Measurements from ENCODE around the gene TTC21A.

The TTC21A gene

DNA sequence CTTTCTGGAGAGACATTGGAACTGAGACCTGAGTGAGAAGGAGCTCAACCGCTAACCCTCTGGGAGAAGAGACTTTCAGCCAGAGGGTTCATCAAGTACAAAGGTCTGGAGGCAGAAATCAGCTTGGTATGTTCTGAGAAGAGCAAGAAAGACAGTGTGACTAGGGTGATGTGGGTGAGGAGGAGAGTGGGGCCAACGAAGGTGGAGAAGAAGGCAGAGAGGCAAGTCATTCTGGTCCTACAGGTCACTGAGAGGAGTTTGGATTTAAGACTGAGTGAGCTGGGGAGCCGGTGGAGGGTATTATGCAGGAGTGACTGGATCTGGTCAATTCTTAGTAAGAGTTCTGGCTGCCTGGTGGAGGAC is 72.7 kb downstream of the TTC21A start:
- Histone ChIP-seq H3K4me2 (peak overlapping the region; percentile 89 to 100 (median 97)), H3K4me1 (peaks cover 45 to 71% (median 62%) of the 10 kb centered on the region in 10 experiments), H3K9ac (peak overlapping the region; percentile 39 to 67 (median 53); a peak in 20 of 22 replicates), H3K36me3 (no peaks in the 10 kb centered on the region), H3K27me3 (no peaks in the 10 kb centered on the region), H3K9me3 (replicated peaks in 1 of 11) (no peaks in the 10 kb centered on the region), H4K20me1 (no peaks in the 10 kb centered on the region; a peak in 2 of 22 replicates), H3K27ac (peak overlapping the region in 3 of 11 experiments; percentile 5 to 62 (median 23); a peak in 4 of 22 replicates), H3K4me3 (peak overlapping the region; percentile 40 to 68 (median 58))
- no peak for TF ChIP-seq Cebpa-rat (IDR thresholded peaks at IDR 0.05)

- Histone ChIP-seq H3K4me1 (peaks cover 43 to 71% (median 61%) of the 10 kb centered on the region in 10 experiments), H3K4me2 (peak overlapping the region; percentile 89 to 100 (median 97)), H4K20me1 (no peaks in the 10 kb centered on the region; a peak in 2 of 22 replicates), H3K4me3 (peak overlapping the region; percentile 40 to 68 (median 58)), H3K9me3 (replicated peaks in 1 of 11) (no peaks in the 10 kb centered on the region), H3K27me3 (no peaks in the 10 kb centered on the region), H3K9ac (peak overlapping the region; percentile 39 to 67 (median 53); a peak in 20 of 22 replicates), H3K27ac (peak overlapping the region in 3 of 11 experiments; percentile 5 to 62 (median 23); a peak in 5 of 22 replicates), H3K36me3 (no peaks in the 10 kb centered on the region)
- TF ChIP-seq Cebpa-rat (IDR thresholded peaks at IDR 0.05) = no peak
Observed at GRCh38 chr3:39180546-39181346, 73.3 kb downstream of the TTC21A start.

DNA sequence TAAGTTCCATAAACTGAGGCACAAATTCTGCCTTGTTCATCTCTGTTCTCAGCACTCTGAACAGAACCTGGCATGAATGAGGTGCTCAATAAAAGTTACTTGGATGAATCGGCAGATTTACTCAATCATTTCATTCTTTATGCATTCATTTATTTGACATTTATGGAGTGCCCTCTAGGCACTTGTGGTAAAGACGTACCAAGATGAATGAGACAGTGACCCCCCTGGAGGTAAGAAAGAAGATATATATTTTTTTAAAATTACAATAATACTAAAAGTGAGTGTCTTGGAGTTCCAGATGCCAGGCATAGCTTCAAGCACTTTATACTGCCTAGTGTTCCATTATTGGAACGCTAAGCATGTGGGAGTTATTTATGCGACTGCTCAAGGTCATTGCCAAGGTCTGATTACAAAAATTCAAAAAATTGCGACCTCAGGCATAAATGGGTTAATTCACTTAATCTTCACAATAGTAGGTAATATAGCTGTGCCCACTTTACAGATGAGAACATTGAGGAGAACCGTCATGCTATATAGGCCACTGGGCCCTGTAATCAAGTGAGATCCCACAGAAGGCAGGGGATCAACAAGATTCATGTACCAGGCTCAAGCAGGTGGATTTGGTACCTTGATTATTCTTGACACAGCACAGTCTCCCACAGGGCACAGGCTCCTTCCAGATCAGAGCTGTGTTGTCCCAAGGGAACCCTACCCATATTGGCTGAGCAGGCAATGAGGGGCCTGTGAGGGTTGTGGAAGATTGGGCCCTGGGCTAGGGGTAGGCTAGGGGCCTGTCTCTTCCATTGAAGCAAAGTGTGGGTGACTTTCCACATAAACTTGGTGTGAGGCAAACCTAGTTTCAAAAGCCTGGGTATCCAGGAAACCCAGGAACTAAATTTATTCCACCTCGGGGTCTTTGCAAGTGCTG is 74.2 kb downstream of the TTC21A start:
- no peak for TF ChIP-seq Cebpa-rat (IDR thresholded peaks at IDR 0.05)
- H3K4me2 ChIP-seq = peak overlapping the region; percentile 89 to 100 (median 97)
- peak overlapping the region in 4 of 11 experiments; percentile 39 to 61 (median 48); a peak in 2 of 22 replicates for H3K9ac ChIP-seq
- no peaks in the 10 kb centered on the region for H3K27me3 ChIP-seq
- no peaks in the 10 kb centered on the region for H3K36me3 ChIP-seq
- no peaks in the 10 kb centered on the region; a peak in 2 of 22 replicates for H4K20me1 ChIP-seq
- H3K4me3 ChIP-seq = peak overlapping the region in 6 of 10 experiments; percentile 51 to 68 (median 58); a peak in 9 of 20 replicates
- H3K9me3 ChIP-seq (replicated peaks in 1 of 11) = no peaks in the 10 kb centered on the region
- peak overlapping the region in 1 of 11 experiments; percentile 62; a peak in 1 of 22 replicates for H3K27ac ChIP-seq
- peaks cover 34 to 71% (median 57%) of the 10 kb centered on the region in 10 experiments for H3K4me1 ChIP-seq

DNA sequence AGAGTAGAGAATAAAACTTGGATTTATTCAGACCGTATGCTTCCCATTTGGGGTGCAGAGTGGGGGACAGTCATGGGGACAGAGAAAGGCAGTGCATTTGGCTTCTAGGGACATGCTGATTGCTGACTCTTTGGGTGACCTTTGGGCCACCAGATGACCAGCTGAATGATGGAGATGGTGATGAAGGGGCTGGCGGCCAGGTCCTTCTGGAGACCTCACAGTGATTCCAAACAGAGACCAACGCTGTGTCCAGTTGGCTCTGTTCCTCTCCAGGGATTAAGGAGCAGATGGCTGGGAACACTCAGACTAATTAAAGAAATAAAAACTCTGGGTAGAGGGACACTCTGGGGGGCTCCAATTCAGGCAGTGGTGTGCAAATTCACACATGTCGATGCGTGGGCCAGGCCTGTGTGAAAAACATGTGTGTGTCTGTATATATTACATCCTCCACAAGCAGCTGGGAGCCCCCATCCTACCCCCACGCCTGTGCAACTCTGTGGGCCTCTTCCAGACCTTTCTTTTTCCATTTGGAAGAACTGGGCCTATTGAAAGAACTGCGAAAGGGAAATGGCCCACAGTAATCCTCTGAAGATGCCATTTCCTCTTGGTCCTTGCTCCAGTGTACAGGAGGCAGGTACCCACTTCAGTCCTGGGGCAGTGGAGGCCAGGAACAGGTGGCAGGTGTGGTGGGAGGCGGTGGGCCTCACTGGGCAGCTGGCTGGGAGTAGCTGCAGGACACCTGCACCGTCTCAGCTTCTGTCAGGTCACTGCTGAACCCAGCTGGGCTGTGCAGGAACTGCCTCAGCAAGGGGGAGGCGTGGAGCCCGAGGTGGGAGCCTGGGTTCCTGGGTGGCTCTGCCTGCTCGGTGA is 76.0 kb downstream of the TTC21A start:
- Histone ChIP-seq H3K9ac (no peak overlapping the region), H3K27ac (no peak overlapping the region; a peak in 1 of 22 replicates), H3K4me2 (peak overlapping the region in 9 of 11 experiments; percentile 3 to 63 (median 48); a peak in 14 of 22 replicates), H3K4me1 (peaks cover 21 to 68% (median 50%) of the 10 kb centered on the region in 10 experiments), H3K9me3 (replicated peaks in 1 of 11) (no peaks in the 10 kb centered on the region), H3K4me3 (no peak overlapping the region), H3K36me3 (no peaks in the 10 kb centered on the region), H3K27me3 (no peaks in the 10 kb centered on the region), H4K20me1 (no peaks in the 10 kb centered on the region; a peak in 2 of 22 replicates)
- TF ChIP-seq Cebpa-rat (IDR thresholded peaks at IDR 0.05) = no peak

GRCh38 chr3:39184081-39184967 is 76.8 kb downstream of the TTC21A start:
- no peak overlapping the region for H3K9ac ChIP-seq
- no peak overlapping the region for H3K4me3 ChIP-seq
- no peaks in the 10 kb centered on the region for H3K27me3 ChIP-seq
- H3K9me3 ChIP-seq (replicated peaks in 1 of 11) = no peaks in the 10 kb centered on the region
- no peak overlapping the region for H3K27ac ChIP-seq
- TF ChIP-seq Cebpa-rat (IDR thresholded peaks at IDR 0.05) = no peak
- H4K20me1 ChIP-seq = no peaks in the 10 kb centered on the region; a peak in 2 of 22 replicates
- H3K36me3 ChIP-seq = no peaks in the 10 kb centered on the region
- H3K4me2 ChIP-seq = peak overlapping the region in 9 of 11 experiments; percentile 3 to 63 (median 48); a peak in 15 of 22 replicates
- H3K4me1 ChIP-seq = peaks cover 13 to 59% (median 41%) of the 10 kb centered on the region in 10 experiments

- H3K27ac ChIP-seq = no peak overlapping the region
- no peaks in the 10 kb centered on the region; a peak in 2 of 22 replicates for H4K20me1 ChIP-seq
- no peaks in the 10 kb centered on the region for H3K9me3 ChIP-seq (replicated peaks in 1 of 11)
- no peak for TF ChIP-seq Cebpa-rat (IDR thresholded peaks at IDR 0.05)
- H3K36me3 ChIP-seq = no peaks in the 10 kb centered on the region
- H3K4me1 ChIP-seq = peaks cover 12 to 56% (median 40%) of the 10 kb centered on the region in 10 experiments
- H3K4me3 ChIP-seq = no peak overlapping the region
- H3K9ac ChIP-seq = no peak overlapping the region
- peak overlapping the region in 3 of 11 experiments; percentile 6 to 63 (median 59); a peak in 1 of 22 replicates for H3K4me2 ChIP-seq
- no peaks in the 10 kb centered on the region for H3K27me3 ChIP-seq
Observed at GRCh38 chr3:39184968-39185285, 77.4 kb downstream of the TTC21A start.

DNA sequence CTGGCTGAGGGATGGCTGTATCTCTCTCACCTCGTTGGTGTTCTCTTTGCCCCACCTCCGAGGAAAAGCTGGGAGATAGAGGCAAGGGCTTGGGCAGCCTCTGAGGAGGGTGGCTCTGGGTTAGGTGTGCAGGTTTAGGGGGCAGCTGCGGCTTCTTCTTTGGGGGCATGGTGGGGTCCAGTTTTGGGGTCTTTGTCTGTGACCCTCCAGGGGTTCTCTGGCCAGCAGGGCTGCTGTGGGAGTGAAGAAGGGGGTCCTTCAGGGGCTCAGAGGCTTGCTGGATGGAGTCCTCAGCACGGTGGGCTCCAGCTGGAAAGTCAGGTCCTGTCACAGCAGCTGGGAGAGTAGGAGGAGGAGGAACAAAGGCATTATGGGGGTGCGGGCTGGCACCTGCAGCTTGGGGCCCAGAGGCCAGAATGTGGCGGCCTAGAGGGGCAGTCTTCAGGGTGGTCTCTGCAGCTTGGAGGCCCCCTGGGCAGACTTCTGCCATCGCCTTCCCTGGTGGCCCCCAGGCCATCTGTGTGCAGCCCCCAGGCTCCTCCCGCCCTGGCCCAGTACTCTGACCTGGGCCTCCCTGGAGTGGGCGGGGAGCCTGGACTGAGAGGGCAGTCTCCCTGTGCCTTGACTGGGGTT is 78.0 kb downstream of the TTC21A start:
- Histone ChIP-seq H3K4me2 (no peak overlapping the region), H3K4me1 (peaks cover 12 to 56% (median 40%) of the 10 kb centered on the region in 10 experiments), H3K27me3 (no peaks in the 10 kb centered on the region), H3K9ac (no peak overlapping the region), H3K4me3 (no peak overlapping the region), H3K27ac (no peak overlapping the region), H3K36me3 (no peaks in the 10 kb centered on the region), H4K20me1 (no peaks in the 10 kb centered on the region; a peak in 2 of 22 replicates), H3K9me3 (replicated peaks in 1 of 11) (no peaks in the 10 kb centered on the region)
- TF ChIP-seq Cebpa-rat (IDR thresholded peaks at IDR 0.05) = no peak
